ENCODE data around the gene IGSF3. TPM values are rescaled to one million over a fixed set of nuclear protein-coding genes. Genes with fewer than 3 reads are reported as not detected.
"Not testable (repeated sequence)": the region's sequence is repeated elsewhere in the genome, so short reads cannot be mapped to it uniquely, and the experiment has no call there.

The IGSF3 gene
- total RNA-seq, 4 donors from 2014 or later: 15.7 to 63.2 (median 49.2) TPM

DNA sequence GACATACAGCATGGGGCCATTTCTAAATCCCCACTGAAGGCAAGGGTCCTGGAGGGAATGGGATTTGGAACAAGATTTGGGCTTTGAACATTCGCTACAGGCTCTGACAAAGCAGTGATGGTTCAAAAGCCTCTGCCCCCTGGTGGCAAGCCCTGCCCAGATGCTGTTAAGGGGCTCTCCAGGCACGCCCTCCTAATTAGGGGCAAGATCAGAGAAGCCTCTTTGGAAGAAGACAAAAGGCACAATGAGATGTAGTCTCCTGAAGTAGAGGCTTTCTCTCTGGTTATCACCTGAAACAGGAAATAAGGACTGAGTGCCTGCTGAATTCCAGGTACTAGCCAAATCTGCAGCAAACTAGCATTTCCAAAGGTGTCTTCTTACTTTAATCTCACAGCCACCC is 37.5 kb downstream of the IGSF3 start:
- H3K4me1 ChIP-seq, H3K9me3 ChIP-seq, DNase-seq, H3K27me3 ChIP-seq, H3K4me3 ChIP-seq, H3K36me3 ChIP-seq, H3K27ac ChIP-seq: not testable (repeated sequence)
- TF ChIP-seq, protein P1, sequence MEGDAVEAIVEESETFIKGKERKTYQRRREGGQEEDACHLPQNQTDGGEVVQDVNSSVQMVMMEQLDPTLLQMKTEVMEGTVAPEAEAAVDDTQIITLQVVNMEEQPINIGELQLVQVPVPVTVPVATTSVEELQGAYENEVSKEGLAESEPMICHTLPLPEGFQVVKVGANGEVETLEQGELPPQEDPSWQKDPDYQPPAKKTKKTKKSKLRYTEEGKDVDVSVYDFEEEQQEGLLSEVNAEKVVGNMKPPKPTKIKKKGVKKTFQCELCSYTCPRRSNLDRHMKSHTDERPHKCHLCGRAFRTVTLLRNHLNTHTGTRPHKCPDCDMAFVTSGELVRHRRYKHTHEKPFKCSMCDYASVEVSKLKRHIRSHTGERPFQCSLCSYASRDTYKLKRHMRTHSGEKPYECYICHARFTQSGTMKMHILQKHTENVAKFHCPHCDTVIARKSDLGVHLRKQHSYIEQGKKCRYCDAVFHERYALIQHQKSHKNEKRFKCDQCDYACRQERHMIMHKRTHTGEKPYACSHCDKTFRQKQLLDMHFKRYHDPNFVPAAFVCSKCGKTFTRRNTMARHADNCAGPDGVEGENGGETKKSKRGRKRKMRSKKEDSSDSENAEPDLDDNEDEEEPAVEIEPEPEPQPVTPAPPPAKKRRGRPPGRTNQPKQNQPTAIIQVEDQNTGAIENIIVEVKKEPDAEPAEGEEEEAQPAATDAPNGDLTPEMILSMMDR (IDR thresholded peaks at IDR 0.05): peak in 1 of 6 experiments; percentile 2

DNA sequence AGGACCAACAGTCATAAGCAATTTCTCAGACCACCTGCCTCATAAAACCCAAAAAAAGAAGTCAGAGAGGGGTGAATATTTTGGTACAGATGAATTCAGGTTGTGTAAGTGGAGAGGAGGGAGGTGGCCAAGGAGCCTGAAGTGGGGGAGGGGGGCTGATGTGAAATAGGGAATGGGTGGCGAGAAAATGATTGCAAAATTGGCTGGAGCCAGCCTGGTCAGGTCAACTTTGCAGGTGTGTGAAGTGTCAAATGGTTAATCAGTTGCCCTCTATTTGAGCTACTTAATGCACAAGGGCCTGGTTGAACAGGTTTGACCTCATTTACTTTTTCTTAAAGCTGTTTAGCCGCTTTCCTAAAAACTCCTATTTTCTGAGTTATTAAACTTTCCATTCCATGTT is 38.1 kb downstream of the IGSF3 start:
- H3K27me3 ChIP-seq, H3K27ac ChIP-seq, H3K9me3 ChIP-seq, H3K36me3 ChIP-seq, DNase-seq, H3K4me3 ChIP-seq, H3K4me1 ChIP-seq: not testable (repeated sequence)

DNA sequence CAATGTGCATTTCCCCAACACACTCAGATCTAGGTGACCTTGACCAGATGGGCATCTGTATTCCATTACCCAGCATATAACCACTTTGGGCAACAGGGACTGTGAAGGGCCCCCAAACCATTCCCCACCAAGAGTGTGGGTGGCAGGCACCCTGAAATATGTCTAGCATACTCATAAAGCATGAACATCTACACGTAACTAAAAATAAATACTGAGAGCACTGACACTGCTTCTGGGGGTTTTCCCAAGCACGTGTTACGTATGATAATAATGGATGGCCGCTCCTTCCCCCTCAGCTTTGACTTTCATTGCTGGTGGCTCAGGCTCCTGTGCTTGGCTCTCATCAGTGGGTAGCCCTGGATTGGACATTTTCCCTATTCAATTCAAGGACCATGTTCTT is 39.1 kb downstream of the IGSF3 start:
- no peaks in the 10 kb centered on the region for H3K9me3 ChIP-seq
- TF ChIP-seq, protein P1 (IDR thresholded peaks at IDR 0.05): no peak
- no peak for TF ChIP-seq POLR2A (IDR thresholded peaks at IDR 0.05)
- H3K4me1 ChIP-seq: peaks cover 0 to 5% (median 0%) of the 10 kb centered on the region in 4 donors
- no peak overlapping the region for H3K27ac ChIP-seq
- H3K27me3 ChIP-seq: no peaks in the 10 kb centered on the region
- DNase-seq: no peak
- no peaks in the 10 kb centered on the region for H3K36me3 ChIP-seq
- H3K4me3 ChIP-seq: no peak overlapping the region

DNA sequence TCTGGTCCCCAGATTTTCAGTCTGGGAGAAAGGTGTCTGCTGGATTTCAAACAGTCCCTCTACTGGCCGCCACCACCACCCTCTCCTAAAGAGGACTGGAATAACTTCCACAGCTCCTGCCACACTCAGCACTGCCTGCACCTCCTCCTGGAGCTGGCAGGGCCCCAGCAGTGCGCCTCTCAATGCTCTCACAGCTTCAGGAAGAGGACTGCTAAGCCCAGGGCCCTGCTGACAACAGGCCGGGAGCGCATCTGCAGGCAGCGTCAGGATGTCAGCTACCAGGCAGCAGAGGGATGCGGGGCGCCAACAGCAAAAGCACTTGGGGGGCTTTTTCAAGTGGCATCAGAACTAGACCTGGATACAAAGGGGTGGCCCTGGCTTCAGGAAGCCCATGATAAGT is 40.2 kb downstream of the IGSF3 start:
- H3K9me3 ChIP-seq, H3K4me3 ChIP-seq, H3K4me1 ChIP-seq, DNase-seq, H3K27ac ChIP-seq, H3K36me3 ChIP-seq, H3K27me3 ChIP-seq: not testable (repeated sequence)

DNA sequence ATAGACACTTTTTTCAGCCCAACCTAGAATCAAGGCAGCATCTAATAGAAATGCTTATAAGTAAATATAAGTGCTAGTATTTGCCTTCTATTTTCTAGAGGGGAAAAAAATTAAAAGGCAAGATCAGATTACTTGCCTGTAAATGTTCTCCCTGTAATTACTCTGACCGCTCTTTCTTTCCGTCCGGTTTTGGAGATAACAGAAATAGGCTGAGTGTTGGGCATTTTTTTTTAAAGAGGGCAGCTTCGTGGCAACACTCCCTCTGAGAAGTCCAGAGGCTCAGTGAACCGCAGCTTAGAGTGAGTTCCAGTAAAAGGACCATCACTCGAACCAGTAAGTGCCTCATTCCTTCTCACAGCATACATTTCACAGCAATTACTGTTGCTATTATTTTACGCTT is 40.6 kb downstream of the IGSF3 start:
- not testable (repeated sequence) for DNase-seq, H3K4me3 ChIP-seq, H3K4me1 ChIP-seq, H3K27me3 ChIP-seq, H3K27ac ChIP-seq, H3K9me3 ChIP-seq, H3K36me3 ChIP-seq

DNA sequence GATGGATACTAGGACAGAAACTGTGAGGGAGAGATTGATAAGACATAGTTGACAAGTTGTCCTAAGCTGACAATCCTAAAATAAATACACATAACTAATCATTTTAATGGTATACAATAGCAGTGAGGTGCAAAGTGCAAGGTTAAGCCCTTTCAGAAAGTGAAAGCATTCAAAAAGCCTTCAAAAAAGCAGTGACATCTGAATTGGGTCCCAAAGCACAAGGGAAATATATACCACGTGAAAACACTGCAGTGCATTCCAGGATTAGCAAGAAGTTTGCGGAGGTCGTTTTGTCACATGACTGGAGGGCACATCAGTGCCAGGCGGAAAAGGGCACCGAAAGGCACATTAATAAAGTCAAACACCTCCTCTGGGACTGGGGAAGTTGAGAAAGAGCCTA is 42.4 kb downstream of the IGSF3 start:
- H3K27ac ChIP-seq: peak overlapping the region in 1 of 4 donors; percentile 78
- DNase-seq, H3K4me1 ChIP-seq, H3K27me3 ChIP-seq, H3K9me3 ChIP-seq, H3K36me3 ChIP-seq, H3K4me3 ChIP-seq: not testable (repeated sequence)

DNA sequence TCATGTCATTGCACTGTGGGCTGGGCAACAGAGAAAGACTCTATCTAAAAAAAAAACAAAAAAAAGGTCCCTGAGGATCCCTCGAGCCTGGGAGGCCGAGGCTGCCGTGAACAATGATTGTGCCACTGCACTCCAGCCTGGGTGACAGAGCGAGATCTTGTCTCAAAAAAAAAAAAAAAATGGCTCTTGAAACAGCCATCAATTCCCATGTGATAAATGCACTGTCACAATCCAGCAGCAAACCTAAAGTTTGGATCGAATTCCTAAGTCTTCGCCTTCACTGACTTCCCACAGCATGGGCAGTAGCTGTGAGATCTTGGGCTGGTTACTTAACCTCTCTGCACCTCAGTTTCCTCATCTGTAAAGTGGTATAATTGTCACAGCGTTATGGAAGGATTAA is 43.5 kb downstream of the IGSF3 start:
- DNase-seq: no peak
- TF ChIP-seq POLR2A (IDR thresholded peaks at IDR 0.05): no peak
- no peaks in the 10 kb centered on the region for H3K36me3 ChIP-seq
- no peaks in the 10 kb centered on the region for H3K9me3 ChIP-seq
- H3K27me3 ChIP-seq: no peaks in the 10 kb centered on the region
- H3K27ac ChIP-seq: peak overlapping the region in 1 of 4 donors; percentile 78
- peaks cover 0 to 5% (median 0%) of the 10 kb centered on the region in 4 donors for H3K4me1 ChIP-seq
- H3K4me3 ChIP-seq: no peak overlapping the region

DNA sequence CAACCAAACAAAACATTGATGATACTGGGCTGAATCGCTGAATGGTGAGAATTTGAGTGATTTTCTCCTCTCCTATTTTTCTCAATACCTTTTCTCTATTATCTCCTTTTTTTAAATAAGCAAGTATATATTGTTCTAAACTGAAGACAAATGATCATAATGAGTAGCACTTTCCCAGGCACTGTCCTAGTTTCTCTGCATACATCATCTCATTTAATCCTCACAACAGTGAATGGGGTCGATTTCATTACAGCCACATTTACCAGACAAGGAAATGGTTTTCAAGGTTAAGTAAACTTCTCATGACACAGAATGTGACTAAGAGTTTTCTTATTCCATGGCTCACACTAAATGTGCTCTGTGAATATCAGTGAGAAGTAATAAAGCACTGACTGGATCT is 45.0 kb downstream of the IGSF3 start:
- peaks cover 0 to 16% (median 0%) of the 10 kb centered on the region in 4 donors for H3K4me1 ChIP-seq
- not testable (repeated sequence) for H3K9me3 ChIP-seq, H3K4me3 ChIP-seq, H3K27ac ChIP-seq, DNase-seq, H3K27me3 ChIP-seq, H3K36me3 ChIP-seq

DNA sequence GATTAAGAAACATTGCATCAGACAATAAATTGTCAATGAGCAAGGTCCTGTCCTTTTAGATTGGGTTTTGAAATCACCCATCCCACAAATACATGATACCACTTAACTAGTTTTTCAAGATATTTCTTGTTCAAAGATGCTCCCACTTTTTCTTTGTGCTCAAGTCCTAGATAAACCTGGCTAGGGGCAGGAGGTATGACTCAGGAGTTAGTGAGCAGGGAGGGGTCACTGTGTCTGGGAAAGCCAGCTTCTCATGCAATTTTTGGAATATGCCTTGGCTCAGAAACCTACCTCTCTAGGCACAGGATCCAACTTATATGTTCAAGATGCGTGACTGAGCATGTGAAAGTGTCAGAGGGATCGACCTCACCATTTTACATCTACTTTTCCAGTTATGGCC is 45.8 kb downstream of the IGSF3 start:
- H3K36me3 ChIP-seq, H3K9me3 ChIP-seq, H3K4me3 ChIP-seq, H3K27ac ChIP-seq, H3K27me3 ChIP-seq, DNase-seq: not testable (repeated sequence)
- H3K4me1 ChIP-seq: peaks cover 0 to 16% (median 0%) of the 10 kb centered on the region in 4 donors

DNA sequence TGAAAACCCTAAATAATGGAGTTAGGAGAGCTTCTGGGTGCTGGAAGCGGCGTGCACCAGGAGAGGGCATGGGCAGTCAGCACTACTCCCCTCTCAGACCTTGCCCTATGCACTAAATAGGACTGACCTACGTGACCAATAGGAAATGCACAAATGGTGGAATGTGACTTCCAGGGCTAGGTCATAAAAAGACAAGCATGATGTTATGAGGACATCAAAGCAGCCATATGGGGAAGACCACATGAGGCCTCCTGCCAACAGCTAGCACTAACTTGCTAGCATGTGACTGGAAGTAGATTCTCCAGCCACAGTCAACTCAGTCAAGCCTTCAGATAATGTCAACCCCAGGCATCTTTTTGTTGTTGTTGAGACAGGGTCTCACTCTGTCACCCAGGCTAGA is 47.1 kb downstream of the IGSF3 start:
- H3K9me3 ChIP-seq, H3K36me3 ChIP-seq, H3K4me3 ChIP-seq, H3K27ac ChIP-seq, H3K27me3 ChIP-seq, DNase-seq: not testable (repeated sequence)
- H3K4me1 ChIP-seq: peaks cover 0 to 16% (median 0%) of the 10 kb centered on the region in 4 donors

DNA sequence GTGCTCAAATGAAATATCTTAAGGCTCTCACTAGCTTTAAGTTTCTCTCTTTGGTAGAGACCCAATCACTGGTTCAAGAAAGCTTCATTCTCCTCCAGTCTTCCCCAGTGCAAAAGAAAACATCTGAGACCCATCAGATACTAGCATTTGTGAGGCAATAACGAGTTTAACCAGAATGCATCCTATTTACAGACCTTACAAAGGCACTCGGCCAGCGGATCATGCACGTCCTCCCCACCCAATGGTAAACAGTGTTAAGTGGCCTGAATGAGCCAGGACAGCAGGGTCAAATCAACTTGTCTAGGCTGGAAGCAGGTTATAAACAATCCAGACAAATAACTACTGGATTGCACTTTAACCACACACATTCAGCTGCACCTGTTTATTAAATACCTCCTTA is 48.4 kb downstream of the IGSF3 start:
- H3K9me3 ChIP-seq, H3K27ac ChIP-seq: not testable (repeated sequence)

DNA sequence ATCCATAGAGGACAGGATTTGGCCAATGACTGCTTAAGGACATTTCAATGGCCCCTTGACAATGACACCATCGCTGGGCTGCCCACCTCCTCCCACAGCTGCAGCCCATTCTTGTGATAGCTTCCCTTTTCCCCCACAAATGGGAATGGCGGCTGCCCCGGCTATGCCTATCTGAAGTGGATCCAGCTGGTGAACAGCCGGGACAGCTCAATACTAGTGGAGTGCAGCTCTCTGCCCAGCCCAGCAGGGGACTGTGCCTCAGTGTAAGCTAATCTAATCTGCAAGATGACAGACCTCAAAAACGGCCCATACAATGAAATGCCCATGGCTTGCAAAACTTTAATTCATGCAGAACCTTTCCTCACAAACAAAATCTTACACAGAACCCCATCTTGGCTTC is 49.7 kb downstream of the IGSF3 start:
- DNase-seq, H3K27ac ChIP-seq, H3K4me3 ChIP-seq, H3K27me3 ChIP-seq, H3K9me3 ChIP-seq: not testable (repeated sequence)
- H3K4me1 ChIP-seq: peaks cover 0 to 11% (median 0%) of the 10 kb centered on the region in 4 donors
- H3K36me3 ChIP-seq: peaks cover 0 to 10% (median 0%) of the 10 kb centered on the region in 3 donors

More for the DNA sequence above, 48.4 kb downstream of the IGSF3 start:
- not testable (repeated sequence) for H3K27me3 ChIP-seq, H3K4me3 ChIP-seq, DNase-seq, H3K36me3 ChIP-seq
- peaks cover 0 to 11% (median 0%) of the 10 kb centered on the region in 4 donors for H3K4me1 ChIP-seq

DNA sequence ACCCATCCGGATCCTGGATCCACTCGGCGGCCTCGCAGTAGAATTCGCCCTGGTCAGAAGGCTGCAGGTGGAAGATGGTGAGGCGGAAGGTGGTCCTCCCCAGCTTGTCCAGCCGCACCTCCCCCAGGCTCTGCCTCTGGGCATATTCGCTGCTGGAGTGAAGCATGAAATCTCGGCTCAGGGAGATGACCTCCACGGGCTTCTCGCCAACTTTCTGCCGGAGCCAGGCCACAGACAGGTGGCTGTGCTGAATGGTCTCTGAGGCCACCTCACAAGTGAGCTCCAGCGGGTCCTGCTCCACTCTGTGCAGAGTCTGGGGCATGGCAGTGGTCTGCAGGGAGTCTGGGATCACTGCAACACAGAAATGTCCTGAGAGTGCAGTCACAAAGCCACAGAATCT is 53.7 kb downstream of the IGSF3 start:
- DNase-seq, H3K27me3 ChIP-seq, H3K4me3 ChIP-seq, H3K9me3 ChIP-seq, H3K27ac ChIP-seq: not testable (repeated sequence)
- Histone ChIP-seq H3K36me3 (peaks cover 0 to 10% (median 0%) of the 10 kb centered on the region in 3 donors), H3K4me1 (peaks cover 0 to 14% (median 0%) of the 10 kb centered on the region in 4 donors)

Data from Peyer's patch (tissue), 4 donors.